ENCODE data around the gene C1QTNF8.
A peak's percentile ranks its signal among the peaks of the same experiment; 100 is the strongest.

The C1QTNF8 gene

GRCh38 chr16:1047801-1048200, 48.2 kb downstream of the C1QTNF8 start:
- no peak for TF ChIP-seq CTCF (conservative IDR thresholded peaks at IDR 0.05)
- no peak for TF ChIP-seq ZFX (IDR thresholded peaks at IDR 0.05)
- peak overlapping the region; percentile 27 for H3K27ac ChIP-seq

- no peak for TF ChIP-seq ZFX (IDR thresholded peaks at IDR 0.05)
- TF ChIP-seq CTCF (conservative IDR thresholded peaks at IDR 0.05): no peak
- H3K27ac ChIP-seq: no peak overlapping the region
Measured at GRCh38 chr16:1047123-1047522, 48.9 kb downstream of the C1QTNF8 start.

- no peak overlapping the region for H3K27ac ChIP-seq
- no peak for TF ChIP-seq ZFX (IDR thresholded peaks at IDR 0.05)
Measured at GRCh38 chr16:1045993-1046911, 49.8 kb downstream of the C1QTNF8 start.

GRCh38 chr16:1045310-1045992, 50.6 kb downstream of the C1QTNF8 start:
- TF ChIP-seq ZFX (IDR thresholded peaks at IDR 0.05) (no peak), CTCF (conservative IDR thresholded peaks at IDR 0.05) (no peak)
- no peak overlapping the region for H3K27ac ChIP-seq

GRCh38 chr16:1044460-1045309, 51.4 kb downstream of the C1QTNF8 start:
- TF ChIP-seq CTCF (conservative IDR thresholded peaks at IDR 0.05): no peak
- TF ChIP-seq ZFX (IDR thresholded peaks at IDR 0.05): no peak
- no peak overlapping the region for H3K27ac ChIP-seq

- TF ChIP-seq CTCF (conservative IDR thresholded peaks at IDR 0.05) (no peak), ZFX (IDR thresholded peaks at IDR 0.05) (no peak)
- no peak overlapping the region for H3K27ac ChIP-seq
Measured at GRCh38 chr16:1043881-1044451, 52.1 kb downstream of the C1QTNF8 start.

GRCh38 chr16:1042866-1043265, 53.2 kb downstream of the C1QTNF8 start:
- TF ChIP-seq ZFX (IDR thresholded peaks at IDR 0.05) (no peak), CTCF (conservative IDR thresholded peaks at IDR 0.05) (no peak)
- no peak overlapping the region for H3K27ac ChIP-seq
